ENCODE results near the gene KCP. TPM values are rescaled to one million over a fixed set of nuclear protein-coding genes. Genes with fewer than 3 reads are reported as not detected.

KCP gene
- total and polyA plus RNA-seq, 10 of the 15 experiments (the other 5 are each of a cell fraction or from before 2014, with no cell fraction given): 0.05 to 7.8 (median 2.5) TPM

GRCh38 chr7:128884561-128885369, 25.7 kb downstream of the KCP start:
- CTCF ChIA-PET: interaction anchor here (0.8 to 2.5 kb wide), 26 partner anchors 8 to 549 kb away, joined by 3 to 72 read pairs (median 4); partner anchors contain the start of genes ATP6V1F, CALU, METTL2B and STRIP2
- ATAC-seq (no peak), DNase-seq (ENCODE audit: low read depth, low spot score) (no peak), FAIRE-seq (no peak)
- Histone ChIP-seq H3K79me2 (ENCODE audit: control insufficient read depth, insufficient read depth, low read length) (no peaks in the 10 kb centered on the region), H4K20me1 (ENCODE audit: control insufficient read depth, insufficient read depth) (no peaks in the 10 kb centered on the region), H3K4me3 (no peak overlapping the region), H3K27me3 (replicated peaks in 1 of 2; ENCODE audit: control insufficient read depth in 2 of 2, insufficient read depth in 2 of 2, low read length in 1 of 2) (no peaks in the 10 kb centered on the region), H3K36me3 (ENCODE audit: control insufficient read depth in 2 of 2, insufficient read depth in 2 of 2, low read length in 1 of 2) (no peaks in the 10 kb centered on the region), H2AFZ (ENCODE audit: control insufficient read depth, low read depth, low read length) (peak overlapping the region; percentile 99), H3K4me1 (ENCODE audit: control insufficient read depth, insufficient read depth, low read length) (peaks cover 12% of the 10 kb centered on the region), H3K9me3 (replicated peaks; ENCODE audit: control insufficient read depth, insufficient read depth, low read length) (no peaks in the 10 kb centered on the region), H3K4me2 (ENCODE audit: control insufficient read depth, insufficient read depth) (no peak overlapping the region; the same call in 1 of the 2 replicates), H3K9ac (ENCODE audit: control insufficient read depth, insufficient read depth, low read length) (peak overlapping the region; percentile 74; the same call in 1 of the 2 replicates), H3K27ac (ENCODE audit: control insufficient read depth, insufficient read depth) (no peak overlapping the region)
- BruUV-seq (replicated peaks): no TSS peak
- intact Hi-C loops (cut with micrococcal nuclease; ENCODE audit: unreplicated experiment): loop anchor here (5.0 to 10.0 kb wide), 3 partner anchors 92 to 457 kb away; partner anchors contain the start of genes CCDC136 and HILPDA
- TF ChIP-seq RB1 (IDR thresholded peaks at IDR 0.05; ENCODE audit: borderline replicate concordance) (no peak), SMC3 (IDR thresholded peaks at IDR 0.05; ENCODE audit: borderline replicate concordance, low read length) (no peak), BCLAF1 (IDR thresholded peaks at IDR 0.05) (no peak)
- 91% methylated on average over 26 of the region's 26 CpGs for WGBS (ENCODE audit: insufficient coverage, insufficient replicate concordance, low lambda C conversion rate, missing lambda C conversion rate)
- POLR2A ChIA-PET: interaction anchor here (1.1 to 1.5 kb wide), 3 partner anchors 10 to 25 kb away, joined by 4 to 8 read pairs (median 5); partner anchors contain the start of gene ATP6V1F
- in situ Hi-C loops (cut with MboI): loop anchor here (5.0 kb wide), 1 partner anchor 272 kb away; no protein-coding TSS in a partner anchor
- SMC1A ChIA-PET (ENCODE audit: uncharacterized antibody, unreplicated experiment): interaction anchor here (0.8 to 2.3 kb wide), 9 partner anchors 13 to 276 kb away, joined by 3 to 32 read pairs (median 7); partner anchors contain the start of gene ATP6V1F
- RAD21 ChIA-PET (ENCODE audit: unreplicated experiment): interaction anchor here (0.6 to 2.3 kb wide), 20 partner anchors 15 to 457 kb away, joined by 3 to 19 read pairs (median 6); partner anchors contain the start of genes ATP6V1F, CALU, HILPDA and METTL2B

Data from GM12878 (cell line).